ENCODE data around the gene ETNPPL. TPM values are rescaled to one million over a fixed set of nuclear protein-coding genes. Genes with fewer than 3 reads are reported as not detected.

Gene ETNPPL
- not detected in 2 replicates for total RNA-seq

DNA sequence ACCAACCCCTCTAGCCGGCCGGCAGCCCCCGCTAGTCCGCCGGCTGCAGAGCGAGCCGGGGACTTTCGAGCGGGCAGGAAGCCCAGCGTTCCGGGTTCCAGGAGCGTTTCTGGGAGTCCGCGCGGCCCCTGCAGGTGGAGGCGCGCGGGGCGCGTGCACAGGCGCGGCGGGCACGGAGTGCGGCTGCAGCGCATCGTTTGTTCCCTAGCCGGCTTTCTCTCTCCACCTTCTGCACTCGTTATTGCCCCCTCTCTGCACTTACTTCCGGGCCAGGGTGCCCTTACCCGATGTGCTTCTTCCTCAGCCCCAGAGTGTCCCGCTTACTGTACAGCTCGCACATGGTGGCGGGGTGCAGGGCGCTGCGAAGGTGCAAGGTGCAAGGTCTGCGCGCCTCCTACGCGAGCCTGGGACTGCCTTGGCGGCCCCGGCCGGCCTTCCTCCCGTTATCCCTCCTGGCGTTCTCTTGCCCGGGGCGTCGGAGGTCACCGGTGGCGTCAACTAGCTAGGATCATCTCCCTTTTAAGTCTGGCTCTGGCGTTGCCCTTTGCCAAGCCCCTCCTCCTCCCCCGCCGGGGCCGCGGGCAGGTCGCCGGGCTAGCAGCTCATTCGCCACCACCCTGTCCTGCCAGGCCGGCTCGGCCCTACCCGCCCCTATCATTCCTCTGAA is at the start of gene ETNPPL:
Gene ETNPPL, minus strand, starts transcription at position 495 of the 667 bp plus-strand sequence. Its CDS starts 155 bp downstream, at position 340.

Other genes starting within 250 kb of the ETNPPL start
- 321 and 406 TPM in 2 replicates for gene RPL34, start 142.5 kb downstream of the ETNPPL start, total RNA-seq
- gene OSTC, start 112.5 kb downstream of the ETNPPL start, total RNA-seq, result 262 and 336 TPM in 2 replicates

Measured in placental pericyte (primary cell).